RWPE1 (cell line): ENCODE data around the gene CNIH1.
"Not testable (repeated sequence)": the region's sequence is repeated elsewhere in the genome, so short reads cannot be mapped to it uniquely, and the experiment has no call there.

ENCODE experiments used
- CTCF ChIA-PET: fragments of 350-600 bp; sonication (Branson Sonifier 250); formaldehyde crosslinking; extraction: SDS; loops from one replicate; lab custom pipeline; 2021; lab: Yijun Ruan, JAX
- POLR2A ChIA-PET: fragments of 400-600 bp; formaldehyde crosslinking; extraction: SDS; loops from one replicate; lab custom pipeline; 2020; ENCODE audit warnings: antibody characterized with exemption; ENCODE audit not compliant: low non-redundant PET; lab: Yijun Ruan, JAX
- DNase-seq: peaks from one replicate; pipeline ENCODE4 v3.0.0; 2012; ENCODE audit warnings: low spot score
- H3K27ac ChIP-seq: fragments of 450-650 bp; 2 replicates; pipeline ENCODE4 v1.5.1; 2017
- TF ChIP-seq, protein P1 (sequence below): fragments of 450-650 bp; conservative IDR thresholded peaks from 2 replicates; pipeline ENCODE4 v1.5.1; 2017; ENCODE audit warnings: low read depth, mild to moderate bottlenecking

The CNIH1 gene

GRCh38 chr14:54457609-54457996 is 16.4 kb upstream of the CNIH1 start:
- POLR2A ChIA-PET = interaction anchor here (0.7 kb wide), 1 partner anchor 33 kb away, joined by 5 read pairs; no protein-coding TSS in a partner anchor
- CTCF ChIA-PET = interaction anchor here (1.0 kb wide), 1 partner anchor 11 kb away, joined by 5 read pairs; no protein-coding TSS in a partner anchor
- DNase-seq = no peak
- H3K27ac ChIP-seq = no peak overlapping the region
- TF ChIP-seq, protein P1, sequence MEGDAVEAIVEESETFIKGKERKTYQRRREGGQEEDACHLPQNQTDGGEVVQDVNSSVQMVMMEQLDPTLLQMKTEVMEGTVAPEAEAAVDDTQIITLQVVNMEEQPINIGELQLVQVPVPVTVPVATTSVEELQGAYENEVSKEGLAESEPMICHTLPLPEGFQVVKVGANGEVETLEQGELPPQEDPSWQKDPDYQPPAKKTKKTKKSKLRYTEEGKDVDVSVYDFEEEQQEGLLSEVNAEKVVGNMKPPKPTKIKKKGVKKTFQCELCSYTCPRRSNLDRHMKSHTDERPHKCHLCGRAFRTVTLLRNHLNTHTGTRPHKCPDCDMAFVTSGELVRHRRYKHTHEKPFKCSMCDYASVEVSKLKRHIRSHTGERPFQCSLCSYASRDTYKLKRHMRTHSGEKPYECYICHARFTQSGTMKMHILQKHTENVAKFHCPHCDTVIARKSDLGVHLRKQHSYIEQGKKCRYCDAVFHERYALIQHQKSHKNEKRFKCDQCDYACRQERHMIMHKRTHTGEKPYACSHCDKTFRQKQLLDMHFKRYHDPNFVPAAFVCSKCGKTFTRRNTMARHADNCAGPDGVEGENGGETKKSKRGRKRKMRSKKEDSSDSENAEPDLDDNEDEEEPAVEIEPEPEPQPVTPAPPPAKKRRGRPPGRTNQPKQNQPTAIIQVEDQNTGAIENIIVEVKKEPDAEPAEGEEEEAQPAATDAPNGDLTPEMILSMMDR = no peak

- ChIA-PET POLR2A (interaction anchor here (0.7 kb wide), 1 partner anchor 34 kb away, joined by 5 read pairs; no protein-coding TSS in a partner anchor), CTCF (interaction anchor here (0.7 to 1.0 kb wide), 2 partner anchors 11 to 62 kb away, joined by 3 to 5 read pairs; no protein-coding TSS in a partner anchor)
- not testable (repeated sequence) for DNase-seq
- H3K27ac ChIP-seq = peak overlapping the region; percentile 47; the same call in 1 of the 2 replicates
Measured at GRCh38 chr14:54456820-54457608, 15.8 kb upstream of the CNIH1 start.

- CTCF ChIA-PET = interaction anchor here (0.6 kb wide), 1 partner anchor 28 kb away, joined by 3 read pairs; no protein-coding TSS in a partner anchor
- POLR2A ChIA-PET = interaction anchor here (0.6 kb wide), 1 partner anchor 33 kb away, joined by 4 read pairs; no protein-coding TSS in a partner anchor
- TF ChIP-seq, protein P1 = no peak
- DNase-seq = no peak
- peak overlapping the region; percentile 34; the same call in 1 of the 2 replicates for H3K27ac ChIP-seq
Measured at GRCh38 chr14:54455363-54455762, 14.2 kb upstream of the CNIH1 start.

DNA sequence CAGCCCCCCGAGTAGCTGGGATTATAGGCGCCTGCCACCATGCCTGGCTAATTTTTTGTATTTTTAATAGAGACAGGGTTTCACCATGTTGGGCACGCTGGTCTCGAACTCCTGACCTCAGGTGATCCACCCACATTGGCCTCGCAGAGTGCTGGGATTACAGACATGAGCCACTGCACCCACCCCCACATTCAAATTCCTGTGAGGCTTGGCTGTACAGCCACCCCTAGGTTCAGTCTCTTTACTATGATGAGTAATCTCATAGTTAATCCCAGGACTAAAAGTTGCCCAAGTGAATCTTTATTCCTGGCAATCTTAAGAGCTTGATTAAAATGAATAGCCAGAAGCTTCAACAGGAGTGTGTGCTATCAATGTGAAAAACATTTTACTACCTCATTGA is 12.8 kb upstream of the CNIH1 start:
- peak overlapping the region; percentile 85 for H3K27ac ChIP-seq
- peak; percentile 58 for DNase-seq
- POLR2A ChIA-PET, CTCF ChIA-PET: not testable (repeated sequence)

- DNase-seq = peak; percentile 21
- H3K27ac ChIP-seq = peak overlapping the region; percentile 85
- TF ChIP-seq, protein P1 = no peak
- POLR2A ChIA-PET = no interaction called here
- CTCF ChIA-PET = no interaction called here
Measured at GRCh38 chr14:54453252-54453651, 12.1 kb upstream of the CNIH1 start.

DNA sequence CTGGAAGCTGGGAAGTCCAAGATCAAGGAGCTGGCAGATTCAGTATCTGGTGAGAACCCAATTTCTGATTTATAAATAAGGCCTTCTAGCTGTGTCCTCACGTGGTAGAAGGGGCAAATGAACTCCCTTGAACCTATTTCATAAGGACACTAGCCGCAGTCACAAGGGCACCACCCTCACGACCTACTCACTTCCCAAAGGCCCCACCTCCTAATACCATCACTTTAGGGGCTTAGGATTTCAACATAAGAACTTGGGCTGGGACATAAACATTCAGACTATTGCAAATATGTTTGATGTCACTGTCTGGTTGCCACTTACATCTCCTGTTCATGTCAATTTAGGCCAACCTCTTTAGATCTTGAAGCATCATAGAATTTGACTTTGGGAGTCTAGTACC is 10.8 kb upstream of the CNIH1 start:
- DNase-seq = no peak
- TF ChIP-seq, protein P1 = no peak
- H3K27ac ChIP-seq = no peak overlapping the region
- CTCF ChIA-PET = no interaction called here
- POLR2A ChIA-PET = no interaction called here

- DNase-seq = no peak
- H3K27ac ChIP-seq = peak overlapping the region; percentile 56
- TF ChIP-seq, protein P1 = no peak
- ChIA-PET CTCF (interaction anchor here (0.5 kb wide), 1 partner anchor 19 kb away, joined by 3 read pairs; no protein-coding TSS in a partner anchor), POLR2A (no interaction called here)
Measured at GRCh38 chr14:54451121-54451601, 10.0 kb upstream of the CNIH1 start.
